ENCODE data around the gene MAP3K6.
"Not testable (repeated sequence)": the region's sequence is repeated elsewhere in the genome, so short reads cannot be mapped to it uniquely, and the experiment has no call there.

The MAP3K6 gene

DNA sequence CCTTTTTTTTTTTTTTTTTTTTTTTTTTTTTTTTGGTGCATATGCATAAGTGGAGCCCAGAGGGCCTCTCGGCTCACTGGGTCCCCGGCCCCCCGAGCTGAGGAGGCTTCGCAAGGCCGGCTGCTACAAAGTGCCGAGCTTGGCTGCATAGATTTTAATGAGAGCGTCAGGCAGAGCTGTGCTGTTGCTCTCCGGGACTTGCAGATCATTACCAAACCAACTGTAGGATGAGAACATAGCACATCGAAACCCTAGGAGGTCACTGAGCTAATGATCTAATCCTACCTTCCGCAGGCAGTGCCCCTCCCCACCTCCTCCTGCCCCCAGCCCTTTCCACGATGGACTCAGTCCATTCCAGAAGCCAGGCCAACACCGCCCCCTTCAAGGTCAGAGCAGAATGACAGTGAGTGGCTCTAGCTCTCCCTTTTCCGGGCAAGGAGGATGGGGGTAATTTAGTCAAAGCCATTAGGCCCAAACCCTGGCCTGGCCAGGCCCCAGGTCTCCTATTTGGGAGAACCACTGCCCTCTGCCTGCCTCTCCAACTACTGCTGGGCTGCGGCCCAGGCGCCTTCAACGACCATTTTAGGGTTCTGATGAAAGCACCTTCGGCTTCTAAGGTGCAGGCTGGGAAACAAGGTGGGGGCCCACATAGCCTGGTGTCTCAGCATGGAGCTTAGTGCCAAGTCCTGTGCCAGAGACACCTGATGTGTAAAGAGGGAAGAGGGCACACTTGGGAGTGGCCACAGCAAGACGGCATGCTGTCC, 39.0 kb upstream of the MAP3K6 start:
- not testable (repeated sequence) for H3K4me3 ChIP-seq (ENCODE audit: insufficient read depth, low read depth, low read length, poor library complexity, severe bottlenecking); H3K4me1 ChIP-seq (ENCODE audit: control insufficient read depth, insufficient read depth, low read length, poor library complexity, severe bottlenecking)

DNA sequence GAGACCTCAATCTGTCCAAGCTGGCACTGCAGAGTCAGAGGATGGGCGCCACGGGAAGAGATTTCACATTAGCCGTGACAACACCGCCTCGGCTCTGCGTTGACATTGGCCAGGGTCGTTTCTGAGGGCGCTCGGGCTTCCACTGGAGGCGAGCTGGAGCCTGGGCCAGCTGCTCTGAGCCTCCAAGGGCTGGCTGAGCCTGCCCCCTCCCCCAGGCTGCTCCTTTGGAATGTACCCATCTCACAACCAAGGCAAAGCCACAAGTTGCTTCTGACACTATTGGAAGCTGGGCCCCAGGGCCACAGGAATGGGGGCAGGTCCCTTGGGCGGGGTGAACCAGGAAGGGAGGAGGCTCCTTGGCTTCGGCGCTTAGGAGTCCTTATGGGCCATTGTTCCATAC, 38.3 kb upstream of the MAP3K6 start:
- Histone ChIP-seq H3K27ac (ENCODE audit: insufficient read depth, low read length, poor library complexity, severe bottlenecking) (no peak overlapping the region), H3K9me3 (ENCODE audit: control insufficient read depth, low read length) (no peaks in the 10 kb centered on the region), H3K36me3 (ENCODE audit: control insufficient read depth, insufficient read depth, low read length) (peaks cover 35% of the 10 kb centered on the region), H3K4me1 (ENCODE audit: control insufficient read depth, insufficient read depth, low read length, poor library complexity, severe bottlenecking) (no peaks in the 10 kb centered on the region), H3K4me3 (ENCODE audit: insufficient read depth, low read depth, low read length, poor library complexity, severe bottlenecking) (no peak overlapping the region), H3K27me3 (replicated peaks; ENCODE audit: control insufficient read depth, insufficient read depth, low read length, poor library complexity, severe bottlenecking) (no peaks in the 10 kb centered on the region)
- no peak for DNase-seq

More for the DNA sequence above, 39.0 kb upstream of the MAP3K6 start:
- not testable (repeated sequence) for DNase-seq; H3K9me3 ChIP-seq (ENCODE audit: control insufficient read depth, low read length); H3K27me3 ChIP-seq (replicated peaks; ENCODE audit: control insufficient read depth, insufficient read depth, low read length, poor library complexity, severe bottlenecking); H3K27ac ChIP-seq (ENCODE audit: insufficient read depth, low read length, poor library complexity, severe bottlenecking)
- peaks cover 42% of the 10 kb centered on the region for H3K36me3 ChIP-seq (ENCODE audit: control insufficient read depth, insufficient read depth, low read length)

DNA sequence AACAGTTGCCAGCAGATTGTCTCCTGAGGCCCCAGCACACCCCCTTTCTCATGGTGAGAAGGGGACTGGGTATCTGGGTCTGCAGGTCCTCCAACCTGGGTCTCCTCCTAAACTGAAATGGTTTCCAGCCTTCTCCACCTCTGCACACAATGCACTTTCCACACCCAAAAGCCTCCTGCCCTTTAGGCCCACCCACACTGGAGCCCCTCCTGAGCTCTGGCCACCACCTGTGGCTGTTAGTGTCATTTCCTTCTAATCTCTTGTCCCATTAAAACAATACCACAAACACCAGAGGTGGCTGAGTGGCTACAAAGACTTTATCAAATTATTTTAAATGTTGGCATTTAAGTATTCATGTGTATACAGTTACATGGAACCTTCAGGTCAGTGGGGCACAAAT, 37.2 kb upstream of the MAP3K6 start:
- Histone ChIP-seq H3K4me3 (ENCODE audit: insufficient read depth, low read depth, low read length, poor library complexity, severe bottlenecking) (no peak overlapping the region), H3K4me1 (ENCODE audit: control insufficient read depth, insufficient read depth, low read length, poor library complexity, severe bottlenecking) (no peaks in the 10 kb centered on the region), H3K27me3 (replicated peaks; ENCODE audit: control insufficient read depth, insufficient read depth, low read length, poor library complexity, severe bottlenecking) (no peaks in the 10 kb centered on the region), H3K9me3 (ENCODE audit: control insufficient read depth, low read length) (no peaks in the 10 kb centered on the region), H3K27ac (ENCODE audit: insufficient read depth, low read length, poor library complexity, severe bottlenecking) (no peak overlapping the region), H3K36me3 (ENCODE audit: control insufficient read depth, insufficient read depth, low read length) (peaks cover 27% of the 10 kb centered on the region)
- DNase-seq = no peak

DNA sequence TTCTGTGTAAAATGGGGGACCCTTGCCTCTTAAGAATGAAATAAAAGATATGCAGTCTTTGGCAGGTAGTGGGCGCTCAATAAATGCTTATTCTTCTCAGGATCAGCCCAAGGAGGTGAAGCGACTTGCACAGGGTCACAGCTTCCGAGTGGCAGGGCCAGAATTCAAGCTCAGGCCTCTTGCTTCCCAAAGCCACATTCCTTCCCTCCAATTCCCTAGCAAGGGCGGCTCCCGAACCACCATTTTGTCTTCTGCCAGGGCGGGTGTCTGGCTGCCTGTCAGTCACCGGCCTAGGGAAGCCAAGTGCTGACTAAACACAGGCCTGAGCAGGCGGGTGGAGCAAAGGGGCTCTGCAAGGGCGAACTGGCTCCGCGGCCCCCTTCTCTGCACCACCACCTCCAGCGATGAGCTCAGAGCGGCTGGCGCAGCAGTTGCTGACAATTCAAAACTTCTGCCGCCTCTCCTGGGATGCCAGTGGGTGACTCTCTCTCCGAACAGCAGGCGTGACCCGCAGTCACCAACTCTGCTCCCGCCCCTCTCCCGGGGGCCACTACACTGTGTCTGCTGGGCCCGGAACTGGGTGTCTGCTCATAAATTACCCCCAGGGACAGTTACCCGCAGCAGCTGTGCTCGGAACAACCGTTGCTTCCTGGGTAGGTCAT, 36.4 kb upstream of the MAP3K6 start:
- H3K9me3 ChIP-seq (ENCODE audit: control insufficient read depth, low read length) = no peaks in the 10 kb centered on the region
- H3K27me3 ChIP-seq (replicated peaks; ENCODE audit: control insufficient read depth, insufficient read depth, low read length, poor library complexity, severe bottlenecking) = no peaks in the 10 kb centered on the region
- no peak for DNase-seq
- peak overlapping the region; percentile 9 for H3K27ac ChIP-seq (ENCODE audit: insufficient read depth, low read length, poor library complexity, severe bottlenecking)
- H3K4me1 ChIP-seq (ENCODE audit: control insufficient read depth, insufficient read depth, low read length, poor library complexity, severe bottlenecking) = no peaks in the 10 kb centered on the region
- no peak overlapping the region for H3K4me3 ChIP-seq (ENCODE audit: insufficient read depth, low read depth, low read length, poor library complexity, severe bottlenecking)
- peaks cover 20% of the 10 kb centered on the region for H3K36me3 ChIP-seq (ENCODE audit: control insufficient read depth, insufficient read depth, low read length)

DNA sequence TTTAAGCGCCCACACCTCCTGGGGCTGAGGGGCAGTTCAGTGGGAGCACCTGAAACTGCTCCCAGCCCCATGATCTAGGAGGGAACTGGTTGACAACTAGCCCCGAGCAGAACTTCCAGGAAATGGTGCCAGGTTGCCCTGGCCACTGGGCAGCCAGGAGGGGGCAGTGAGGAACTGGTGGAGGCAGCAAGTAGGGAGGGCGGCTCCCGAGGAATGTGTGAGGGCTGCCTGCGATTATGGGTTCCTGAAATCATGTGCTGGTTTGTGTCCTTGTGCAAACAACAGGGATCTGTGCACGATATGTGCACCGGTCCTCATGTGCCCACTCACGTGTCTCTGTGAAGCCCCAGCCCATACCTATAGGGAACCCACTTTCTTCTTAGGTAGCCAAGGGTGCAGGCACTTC, 35.6 kb upstream of the MAP3K6 start:
- peak overlapping the region; percentile 9 for H3K27ac ChIP-seq (ENCODE audit: insufficient read depth, low read length, poor library complexity, severe bottlenecking)
- no peaks in the 10 kb centered on the region for H3K9me3 ChIP-seq (ENCODE audit: control insufficient read depth, low read length)
- no peaks in the 10 kb centered on the region for H3K27me3 ChIP-seq (replicated peaks; ENCODE audit: control insufficient read depth, insufficient read depth, low read length, poor library complexity, severe bottlenecking)
- no peak for DNase-seq
- no peaks in the 10 kb centered on the region for H3K4me1 ChIP-seq (ENCODE audit: control insufficient read depth, insufficient read depth, low read length, poor library complexity, severe bottlenecking)
- H3K4me3 ChIP-seq (ENCODE audit: insufficient read depth, low read depth, low read length, poor library complexity, severe bottlenecking) = no peak overlapping the region
- H3K36me3 ChIP-seq (ENCODE audit: control insufficient read depth, insufficient read depth, low read length) = peaks cover 12% of the 10 kb centered on the region

DNA sequence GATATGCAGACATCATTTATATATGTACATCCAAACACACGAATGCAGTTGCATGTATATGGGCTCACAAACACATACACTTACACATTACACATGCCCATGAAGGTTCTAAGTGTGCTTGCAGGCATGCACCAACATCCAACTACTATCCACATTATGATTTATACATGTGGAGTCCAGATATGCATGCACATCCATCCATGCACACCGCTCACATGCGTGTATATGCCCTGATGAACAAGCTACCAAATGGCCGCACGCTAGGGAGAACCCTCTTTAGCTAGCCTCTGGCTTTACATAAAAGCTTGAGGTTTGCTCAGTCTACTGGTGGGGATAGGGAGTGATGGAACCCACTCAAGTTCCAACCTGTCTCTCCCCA, 34.2 kb upstream of the MAP3K6 start:
- H3K4me1 ChIP-seq (ENCODE audit: control insufficient read depth, insufficient read depth, low read length, poor library complexity, severe bottlenecking) = no peaks in the 10 kb centered on the region

DNA sequence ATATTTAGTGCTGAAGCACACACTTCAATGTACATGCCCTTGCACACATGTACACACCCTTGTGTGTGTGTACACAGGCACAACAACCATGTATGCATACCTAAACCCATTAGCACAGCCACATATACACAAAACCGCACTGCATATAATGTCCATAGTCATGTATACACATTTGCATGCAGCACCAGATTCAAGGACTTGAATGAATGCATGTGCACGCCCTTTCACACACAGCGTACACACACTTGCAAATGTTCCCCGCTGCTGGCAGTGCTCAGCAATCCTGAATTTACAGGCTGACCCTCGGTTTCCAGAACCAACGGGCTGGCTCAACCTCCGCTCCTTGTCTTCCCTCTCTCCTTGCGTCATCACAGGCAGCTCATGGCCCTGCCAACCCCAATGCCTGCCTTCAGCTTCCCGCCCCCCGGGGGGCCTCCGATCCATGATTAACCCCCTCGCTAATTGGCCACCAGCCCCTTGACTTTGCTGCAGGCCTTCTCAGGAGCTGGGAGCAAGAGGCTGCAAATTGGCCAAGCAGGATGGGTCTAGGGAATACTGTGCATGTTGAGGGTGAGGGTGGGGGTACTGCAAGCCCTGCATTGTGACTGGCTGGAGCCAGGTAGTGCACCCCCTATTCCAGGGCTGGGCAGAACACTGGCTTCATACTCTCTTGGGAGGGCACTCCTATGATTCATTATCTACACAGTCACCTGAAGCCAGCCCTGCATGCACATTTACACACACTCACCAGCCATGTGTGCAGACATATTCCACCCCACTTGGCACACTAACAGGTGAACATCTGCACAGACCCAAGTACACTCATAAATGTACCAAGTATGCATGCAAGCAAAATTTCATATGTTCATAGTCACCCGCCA, 33.6 kb upstream of the MAP3K6 start:
- no peak overlapping the region for H3K4me3 ChIP-seq (ENCODE audit: insufficient read depth, low read depth, low read length, poor library complexity, severe bottlenecking)
- no peak for DNase-seq
- H3K4me1 ChIP-seq (ENCODE audit: control insufficient read depth, insufficient read depth, low read length, poor library complexity, severe bottlenecking) = peaks cover 5% of the 10 kb centered on the region
- no peaks in the 10 kb centered on the region for H3K27me3 ChIP-seq (replicated peaks; ENCODE audit: control insufficient read depth, insufficient read depth, low read length, poor library complexity, severe bottlenecking)
- H3K9me3 ChIP-seq (ENCODE audit: control insufficient read depth, low read length) = no peaks in the 10 kb centered on the region
- H3K36me3 ChIP-seq (ENCODE audit: control insufficient read depth, insufficient read depth, low read length) = peaks cover 5% of the 10 kb centered on the region
- no peak overlapping the region for H3K27ac ChIP-seq (ENCODE audit: insufficient read depth, low read length, poor library complexity, severe bottlenecking)

More for the DNA sequence above, 34.2 kb upstream of the MAP3K6 start:
- no peak for DNase-seq
- Histone ChIP-seq H3K9me3 (ENCODE audit: control insufficient read depth, low read length) (no peaks in the 10 kb centered on the region), H3K27ac (ENCODE audit: insufficient read depth, low read length, poor library complexity, severe bottlenecking) (no peak overlapping the region), H3K4me3 (ENCODE audit: insufficient read depth, low read depth, low read length, poor library complexity, severe bottlenecking) (no peak overlapping the region), H3K36me3 (ENCODE audit: control insufficient read depth, insufficient read depth, low read length) (peaks cover 5% of the 10 kb centered on the region), H3K27me3 (replicated peaks; ENCODE audit: control insufficient read depth, insufficient read depth, low read length, poor library complexity, severe bottlenecking) (no peaks in the 10 kb centered on the region)

DNA sequence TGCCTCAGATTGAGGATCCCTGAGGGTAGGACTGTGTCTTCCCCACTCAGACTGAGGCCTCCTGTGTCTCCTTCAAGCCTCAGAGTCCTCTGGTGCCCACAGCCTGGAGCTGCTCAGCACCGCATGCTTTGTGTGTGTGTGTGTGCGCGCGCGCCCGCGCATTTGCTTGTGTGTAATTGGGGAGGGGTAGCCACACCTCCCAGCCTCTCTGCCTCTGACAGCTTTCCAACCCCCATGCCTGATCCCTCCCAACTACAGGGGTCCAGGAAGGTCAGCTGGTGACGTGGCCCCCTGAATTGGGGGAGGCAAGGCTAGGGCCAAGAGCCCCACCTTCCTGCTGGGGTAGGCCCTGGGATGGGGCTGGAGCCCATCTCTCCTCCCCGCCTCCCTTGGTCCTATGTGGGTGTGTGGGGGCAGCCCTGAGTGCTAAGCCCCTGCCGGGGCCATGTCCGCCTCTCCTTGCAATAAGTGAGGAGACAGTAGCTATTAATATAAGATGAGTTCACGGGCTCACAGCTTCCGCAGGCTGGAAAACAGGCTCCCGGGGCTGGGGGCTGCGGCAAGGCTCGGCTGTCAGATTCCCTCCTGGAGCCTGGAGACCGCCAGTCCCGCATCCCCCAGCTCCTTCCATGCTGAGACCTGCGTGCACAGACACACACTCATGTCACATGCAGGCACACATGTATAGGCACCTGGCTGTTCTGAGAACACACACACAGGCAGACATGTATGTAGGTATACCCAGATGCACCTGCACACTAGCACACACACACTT, 32.7 kb upstream of the MAP3K6 start:
- Histone ChIP-seq H3K4me3 (ENCODE audit: insufficient read depth, low read depth, low read length, poor library complexity, severe bottlenecking) (no peak overlapping the region), H3K4me1 (ENCODE audit: control insufficient read depth, insufficient read depth, low read length, poor library complexity, severe bottlenecking) (peaks cover 5% of the 10 kb centered on the region), H3K27me3 (replicated peaks; ENCODE audit: control insufficient read depth, insufficient read depth, low read length, poor library complexity, severe bottlenecking) (no peaks in the 10 kb centered on the region), H3K36me3 (ENCODE audit: control insufficient read depth, insufficient read depth, low read length) (no peaks in the 10 kb centered on the region), H3K27ac (ENCODE audit: insufficient read depth, low read length, poor library complexity, severe bottlenecking) (no peak overlapping the region), H3K9me3 (ENCODE audit: control insufficient read depth, low read length) (no peaks in the 10 kb centered on the region)
- DNase-seq = no peak

DNA sequence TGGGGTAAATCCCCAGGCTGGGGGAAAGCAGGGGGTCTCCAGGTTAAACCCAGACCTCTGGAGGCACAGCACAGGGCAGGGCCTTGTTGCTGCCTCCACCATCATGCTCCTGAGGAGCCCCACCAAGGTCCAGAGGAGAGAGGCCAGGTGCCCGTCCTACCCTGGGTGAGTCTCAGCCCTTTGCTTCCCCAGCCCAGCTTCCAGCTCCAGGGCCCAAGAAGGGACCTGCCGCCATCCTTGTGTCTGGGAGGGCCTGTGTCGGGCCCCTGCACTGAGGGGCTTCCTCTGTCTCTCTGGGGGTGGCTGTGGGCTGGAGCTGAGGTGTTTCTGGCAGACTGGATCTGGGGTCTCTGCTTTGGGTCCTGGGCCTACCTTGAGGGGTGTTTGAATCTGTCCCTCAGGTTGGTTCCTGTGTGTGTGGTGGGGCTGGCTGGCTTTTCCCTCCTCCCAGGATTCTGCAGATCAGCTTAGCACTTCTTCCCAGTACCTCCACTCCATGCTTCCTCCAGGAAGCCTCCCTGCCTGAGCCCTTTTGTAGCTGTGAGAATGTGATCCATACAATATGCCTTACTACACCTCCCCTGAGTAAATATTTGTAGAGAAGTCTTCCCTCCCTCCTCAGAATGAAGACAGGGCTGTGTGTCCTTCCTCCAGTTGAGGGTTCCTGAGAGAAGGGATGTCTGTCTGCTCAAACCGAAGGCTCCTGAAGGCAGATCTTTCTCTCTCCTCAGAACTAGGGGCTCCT, 31.8 kb upstream of the MAP3K6 start:
- no peak overlapping the region for H3K27ac ChIP-seq (ENCODE audit: insufficient read depth, low read length, poor library complexity, severe bottlenecking)
- H3K4me3 ChIP-seq (ENCODE audit: insufficient read depth, low read depth, low read length, poor library complexity, severe bottlenecking) = no peak overlapping the region
- H3K9me3 ChIP-seq (ENCODE audit: control insufficient read depth, low read length) = no peaks in the 10 kb centered on the region
- DNase-seq = no peak
- peaks cover 5% of the 10 kb centered on the region for H3K4me1 ChIP-seq (ENCODE audit: control insufficient read depth, insufficient read depth, low read length, poor library complexity, severe bottlenecking)
- no peaks in the 10 kb centered on the region for H3K36me3 ChIP-seq (ENCODE audit: control insufficient read depth, insufficient read depth, low read length)
- no peaks in the 10 kb centered on the region for H3K27me3 ChIP-seq (replicated peaks; ENCODE audit: control insufficient read depth, insufficient read depth, low read length, poor library complexity, severe bottlenecking)

Data from effector memory CD4-positive, alpha-beta T cell (primary cell).